ENCODE data around the gene FIGNL2.
"Not testable (repeated sequence)": the region's sequence is repeated elsewhere in the genome, so short reads cannot be mapped to it uniquely, and the experiment has no call there.

Gene FIGNL2

GRCh38 chr12:51801027-51801426, 47.5 kb downstream of the FIGNL2 start:
- Histone ChIP-seq H3K79me2 (ENCODE audit: insufficient read depth, low read length) (no peaks in the 10 kb centered on the region), H3K4me1 (ENCODE audit: insufficient read depth, low read length, severe bottlenecking) (no peaks in the 10 kb centered on the region), H3K27me3 (ENCODE audit: insufficient read depth, low read length) (no peaks in the 10 kb centered on the region), H3K9me2 (ENCODE audit: low read depth, low read length) (no peaks in the 10 kb centered on the region), H3K9ac (ENCODE audit: low read length) (no peak overlapping the region), H2AFZ (ENCODE audit: low read length) (no peak overlapping the region), H3K4me2 (ENCODE audit: low read length) (no peak overlapping the region), H4K20me1 (ENCODE audit: insufficient read depth, low read length) (no peaks in the 10 kb centered on the region), H3K4me3 (ENCODE audit: low read depth, low read length, poor library complexity, severe bottlenecking) (no peak overlapping the region), H3F3A (ENCODE audit: insufficient read depth, low read length) (no peaks in the 10 kb centered on the region), H3K27ac (ENCODE audit: low read depth, low read length, poor library complexity, severe bottlenecking) (no peak overlapping the region), H3K9me3 (ENCODE audit: low read length) (no peaks in the 10 kb centered on the region), H3K36me3 (ENCODE audit: insufficient read depth, low read length) (no peaks in the 10 kb centered on the region)
- TF ChIP-seq EZH2 (IDR thresholded peaks at IDR 0.05; ENCODE audit: borderline replicate concordance, low read length): no peak

- no peaks in the 10 kb centered on the region for H4K20me1 ChIP-seq (ENCODE audit: insufficient read depth, low read length)
- H3K4me3 ChIP-seq (ENCODE audit: low read depth, low read length, poor library complexity, severe bottlenecking): no peak overlapping the region
- no peaks in the 10 kb centered on the region for H3K4me1 ChIP-seq (ENCODE audit: insufficient read depth, low read length, severe bottlenecking)
- no peaks in the 10 kb centered on the region for H3F3A ChIP-seq (ENCODE audit: insufficient read depth, low read length)
- H3K79me2 ChIP-seq (ENCODE audit: insufficient read depth, low read length): no peaks in the 10 kb centered on the region
- H3K9me2 ChIP-seq (ENCODE audit: low read depth, low read length): no peaks in the 10 kb centered on the region
- no peak overlapping the region for H3K4me2 ChIP-seq (ENCODE audit: low read length)
- no peak overlapping the region for H3K27ac ChIP-seq (ENCODE audit: low read depth, low read length, poor library complexity, severe bottlenecking)
- H3K9ac ChIP-seq (ENCODE audit: low read length): no peak overlapping the region
- no peaks in the 10 kb centered on the region for H3K9me3 ChIP-seq (ENCODE audit: low read length)
- no peaks in the 10 kb centered on the region for H3K27me3 ChIP-seq (ENCODE audit: insufficient read depth, low read length)
- no peaks in the 10 kb centered on the region for H3K36me3 ChIP-seq (ENCODE audit: insufficient read depth, low read length)
- TF ChIP-seq CTCF (IDR thresholded peaks at IDR 0.05; ENCODE audit: low read length): no peak
- no peak for TF ChIP-seq EZH2 (IDR thresholded peaks at IDR 0.05; ENCODE audit: borderline replicate concordance, low read length)
- no peak overlapping the region for H2AFZ ChIP-seq (ENCODE audit: low read length)
These were observed 50.0 kb downstream of the FIGNL2 start for GRCh38 chr12:51798501-51798900.

GRCh38 chr12:51798051-51798450, 50.5 kb downstream of the FIGNL2 start:
- H3K4me3 ChIP-seq (ENCODE audit: low read depth, low read length, poor library complexity, severe bottlenecking); H3K4me1 ChIP-seq (ENCODE audit: insufficient read depth, low read length, severe bottlenecking); H3K4me2 ChIP-seq (ENCODE audit: low read length); H3K36me3 ChIP-seq (ENCODE audit: insufficient read depth, low read length); H2AFZ ChIP-seq (ENCODE audit: low read length); H3K27ac ChIP-seq (ENCODE audit: low read depth, low read length, poor library complexity, severe bottlenecking); H3F3A ChIP-seq (ENCODE audit: insufficient read depth, low read length); H3K9me3 ChIP-seq (ENCODE audit: low read length); H3K9ac ChIP-seq (ENCODE audit: low read length); H3K79me2 ChIP-seq (ENCODE audit: insufficient read depth, low read length); H3K27me3 ChIP-seq (ENCODE audit: insufficient read depth, low read length); H4K20me1 ChIP-seq (ENCODE audit: insufficient read depth, low read length); H3K9me2 ChIP-seq (ENCODE audit: low read depth, low read length): not testable (repeated sequence)

GRCh38 chr12:51797301-51797700, 51.2 kb downstream of the FIGNL2 start:
- Histone ChIP-seq H3K79me2 (ENCODE audit: insufficient read depth, low read length) (no peaks in the 10 kb centered on the region), H4K20me1 (ENCODE audit: insufficient read depth, low read length) (no peaks in the 10 kb centered on the region), H3K4me1 (ENCODE audit: insufficient read depth, low read length, severe bottlenecking) (no peaks in the 10 kb centered on the region), H3K9me3 (ENCODE audit: low read length) (no peaks in the 10 kb centered on the region), H3K4me3 (ENCODE audit: low read depth, low read length, poor library complexity, severe bottlenecking) (no peak overlapping the region), H3K4me2 (ENCODE audit: low read length) (no peak overlapping the region), H3F3A (ENCODE audit: insufficient read depth, low read length) (no peaks in the 10 kb centered on the region), H3K9me2 (ENCODE audit: low read depth, low read length) (no peaks in the 10 kb centered on the region), H3K27me3 (ENCODE audit: insufficient read depth, low read length) (no peaks in the 10 kb centered on the region), H3K9ac (ENCODE audit: low read length) (no peak overlapping the region), H2AFZ (ENCODE audit: low read length) (no peak overlapping the region), H3K36me3 (ENCODE audit: insufficient read depth, low read length) (no peaks in the 10 kb centered on the region), H3K27ac (ENCODE audit: low read depth, low read length, poor library complexity, severe bottlenecking) (no peak overlapping the region)
- TF ChIP-seq EZH2 (IDR thresholded peaks at IDR 0.05; ENCODE audit: borderline replicate concordance, low read length): no peak
- no peak for TF ChIP-seq CTCF (IDR thresholded peaks at IDR 0.05; ENCODE audit: low read length)

Data from OCI-LY1 (cell line).